OCI-LY1 (cell line): ENCODE measurements around the gene PIH1D1.

Experiments
- CTCF ChIP-seq: fragments of 200-600 bp; sonication (generic), shearing (Covaris generic); IDR thresholded peaks from 2 replicates; pipeline ENCODE4 v1.5.1; 2017; ENCODE audit warnings: mild to moderate bottlenecking, antibody characterized with exemption, low read length, moderate library complexity, mixed read lengths
- EZH2 ChIP-seq: fragments of 200-600 bp; sonication (generic), shearing (Covaris generic); IDR thresholded peaks from 2 replicates; pipeline ENCODE4 v1.8.0; 2017; ENCODE audit warnings: borderline replicate concordance, mixed run types, mild to moderate bottlenecking, antibody characterized with exemption, low read length, moderate library complexity, mixed read lengths

GRCh38 chr19:49488046-49488862, 36.6 kb upstream of the PIH1D1 start:
- TF ChIP-seq CTCF (no peak), EZH2 (no peak)
